Endodermal cell (in vitro differentiated cells): Measurements from ENCODE around the gene ANKFY1. TPM values are rescaled to one million over a fixed set of nuclear protein-coding genes. Genes with fewer than 3 reads are reported as not detected.

Experiments
- DNase-seq: peaks from one replicate; pipeline ENCODE4 v3.0.0-alpha.2; 2017
- H3K27ac ChIP-seq: 2 replicates; pipeline ENCODE4 v1.5.1; 2013; ENCODE audit warnings: mild to moderate bottlenecking, low read depth, low read length, moderate library complexity
- H3K27me3 ChIP-seq: 2 replicates; pipeline ENCODE4 v1.6.1; 2013; ENCODE audit warnings: mild to moderate bottlenecking, low read length, moderate library complexity; ENCODE audit not compliant: insufficient read depth, control insufficient read depth, poor library complexity, severe bottlenecking
- H3K36me3 ChIP-seq: 2 replicates; pipeline ENCODE4 v1.7.0; 2013; ENCODE audit warnings: mild to moderate bottlenecking, low read length, moderate library complexity; ENCODE audit not compliant: control insufficient read depth, insufficient read depth
- H3K4me1 ChIP-seq: one replicate; pipeline ENCODE4 v1.7.0; 2013; ENCODE audit warnings: low read length; ENCODE audit not compliant: control insufficient read depth, insufficient read depth
- H3K4me3 ChIP-seq: 2 replicates; pipeline ENCODE4 v1.5.1; 2013; ENCODE audit warnings: mild to moderate bottlenecking, low read length, moderate library complexity
- H3K9ac ChIP-seq: 2 replicates; pipeline ENCODE4 v1.6.1; 2013; ENCODE audit warnings: mild to moderate bottlenecking, low read length, moderate library complexity; ENCODE audit not compliant: poor library complexity, severe bottlenecking; ENCODE audit errors: extremely low read depth
- H3K9me3 ChIP-seq: 2 replicates; pipeline ENCODE4 v1.6.1; 2013; ENCODE audit warnings: mild to moderate bottlenecking, low read length, moderate library complexity; ENCODE audit not compliant: control insufficient read depth
- H3K27ac Mint-ChIP-seq: 2 replicates; pipeline ENCODE4 v1.8.0; 2020; ENCODE audit warnings: mixed read lengths
- H3K27me3 Mint-ChIP-seq: 2 replicates; pipeline ENCODE4 v1.8.0; 2021; ENCODE audit warnings: mild to moderate bottlenecking, mixed read lengths; ENCODE audit not compliant: insufficient read depth
- H3K36me3 Mint-ChIP-seq: 2 replicates; pipeline ENCODE4 v1.8.0; 2020; ENCODE audit warnings: low read depth, mixed read lengths
- H3K4me1 Mint-ChIP-seq: 2 replicates; pipeline ENCODE4 v1.8.0; 2020; ENCODE audit warnings: mixed read lengths
- H3K4me3 Mint-ChIP-seq: 2 replicates; pipeline ENCODE4 v1.8.0; 2020; ENCODE audit warnings: mild to moderate bottlenecking, moderate library complexity, mixed read lengths
- H3K9me3 Mint-ChIP-seq: 2 replicates; pipeline ENCODE4 v1.8.0; 2020; ENCODE audit warnings: mild to moderate bottlenecking, mixed read lengths
- CTCF ChIP-seq: fragments of 200-600 bp; sonication (generic); conservative IDR thresholded peaks from 2 replicates; pipeline ENCODE4 v1.5.0; 2021; ENCODE audit warnings: antibody characterized with exemption, mild to moderate bottlenecking
- WGBS, 2 experiments: methylation state at CpG; one replicate each; pipeline versions ENCODE4 v1.1.5 to v1.1.7; 2013; ENCODE audit warnings: missing lambda C conversion rate in 2 of 2, mixed read lengths in 1 of 2; ENCODE audit not compliant: insufficient coverage in 1 of 2, insufficient read length in 1 of 2; 5-methylcytosine and 5-hydroxymethylcytosine counted together
- total RNA-seq, 2 donors: library from RNA; stranded (reverse); fragmentation: NEBNext Ultra II Directional in 1 of 2; extraction: Animal tissue kit (Norgen Biotek cat#: 25700) in 1 of 2; gene quantifications; 2 replicates in 1 of 2; 3 replicates in 1 of 2; pipeline ENCODE4 v1.2.1, GENCODE V29; 2021

Gene ANKFY1
- total RNA-seq, 2 donors from 2014 or later = 48.0 to 62.4 TPM

- Histone ChIP-seq H3K36me3 (peaks cover 46% of the 10 kb centered on the region), H3K9me3 (peaks cover 35% of the 10 kb centered on the region), H3K9ac (no peak overlapping the region), H3K4me1 (peaks cover 2% of the 10 kb centered on the region), H3K27me3 (no peaks in the 10 kb centered on the region), H3K4me3 (no peak overlapping the region), H3K27ac (no peak overlapping the region)
- no peaks in the 10 kb centered on the region for H3K27me3 Mint-ChIP-seq
- peaks cover 22% of the 10 kb centered on the region for H3K4me1 Mint-ChIP-seq
- H3K36me3 Mint-ChIP-seq = peaks cover 58% of the 10 kb centered on the region
- DNase-seq = no peak
- H3K27ac Mint-ChIP-seq = peak overlapping the region; percentile 4
- H3K9me3 Mint-ChIP-seq = peaks cover 17% of the 10 kb centered on the region
- no peak for TF ChIP-seq CTCF
- 90% methylated on average over 1 of the region's 1 CpG; no CpG with 5 or more reads in 1 of the 2 experiments for WGBS, 2 experiments
- no peak overlapping the region for H3K4me3 Mint-ChIP-seq
Observed at GRCh38 chr17:4309897-4310296, 46.1 kb upstream of the ANKFY1 start.

GRCh38 chr17:4307179-4307930, 43.6 kb upstream of the ANKFY1 start:
- no peak overlapping the region for H3K4me3 ChIP-seq
- no peak overlapping the region for H3K9ac ChIP-seq
- H3K27me3 ChIP-seq = no peaks in the 10 kb centered on the region
- H3K27ac ChIP-seq = no peak overlapping the region
- WGBS, 2 experiments = 83 to 84% methylated on average over 4 to 7 of the region's 7 CpGs
- peak; percentile 64 for DNase-seq
- H3K36me3 ChIP-seq = peaks cover 67% of the 10 kb centered on the region
- TF ChIP-seq CTCF = no peak
- H3K27me3 Mint-ChIP-seq = no peaks in the 10 kb centered on the region
- peaks cover 5% of the 10 kb centered on the region for H3K4me1 Mint-ChIP-seq
- H3K9me3 ChIP-seq = peaks cover 27% of the 10 kb centered on the region
- H3K9me3 Mint-ChIP-seq = peaks cover 17% of the 10 kb centered on the region
- H3K4me3 Mint-ChIP-seq = no peak overlapping the region
- H3K4me1 ChIP-seq = no peaks in the 10 kb centered on the region
- H3K27ac Mint-ChIP-seq = peak overlapping the region; percentile 85
- H3K36me3 Mint-ChIP-seq = peaks cover 50% of the 10 kb centered on the region

- H3K4me3 ChIP-seq = no peak overlapping the region
- peaks cover 52% of the 10 kb centered on the region for H3K36me3 Mint-ChIP-seq
- no peak for TF ChIP-seq CTCF
- H3K9me3 Mint-ChIP-seq = peaks cover 2% of the 10 kb centered on the region
- H3K4me1 Mint-ChIP-seq = peaks cover 5% of the 10 kb centered on the region
- H3K4me1 ChIP-seq = no peaks in the 10 kb centered on the region
- no peaks in the 10 kb centered on the region for H3K27me3 ChIP-seq
- 86 to 97% methylated on average over 7 of the region's 7 CpGs for WGBS, 2 experiments
- peaks cover 7% of the 10 kb centered on the region for H3K9me3 ChIP-seq
- no peak overlapping the region for H3K27ac ChIP-seq
- H3K27ac Mint-ChIP-seq = peak overlapping the region; percentile 48
- no peak overlapping the region for H3K9ac ChIP-seq
- no peaks in the 10 kb centered on the region for H3K27me3 Mint-ChIP-seq
- H3K4me3 Mint-ChIP-seq = no peak overlapping the region
- DNase-seq = no peak
- H3K36me3 ChIP-seq = peaks cover 70% of the 10 kb centered on the region
Observed at GRCh38 chr17:4305224-4305623, 41.4 kb upstream of the ANKFY1 start.
